ENCODE results near the gene C19orf33. TPM values are rescaled to one million over a fixed set of nuclear protein-coding genes. Genes with fewer than 3 reads are reported as not detected.

C19orf33 gene
- polyA plus RNA-seq, 1 donor (not counting 4 experiments of a cell fraction or from before 2014, with no cell fraction given), result 366 TPM

- Histone ChIP-seq H3K79me2 (ENCODE audit: control insufficient read depth, insufficient read depth, low read length) (peaks cover 91% of the 10 kb centered on the region), H3K4me1 (ENCODE audit: control insufficient read depth, extremely low read depth, insufficient read depth, low read length) (peaks cover 29% of the 10 kb centered on the region)
These were observed 22.1 kb upstream of the C19orf33 start for GRCh38 chr19:38281811-38282566.

GRCh38 chr19:38283271-38283670 is 20.8 kb upstream of the C19orf33 start:
- no peak for FAIRE-seq

More at GRCh38 chr19:38281811-38282566, 22.1 kb upstream of the C19orf33 start:
- dilution Hi-C loops (cut with MboI; ENCODE audit: extremely low pct_ligation_motif_present, low sequenced_read_pairs), result no loop called here
- Histone ChIP-seq H3K9ac (ENCODE audit: control insufficient read depth, extremely low read depth, insufficient read depth, low read length) (no peak overlapping the region), H3K27ac (ENCODE audit: control insufficient read depth, insufficient read depth, low read length) (peak overlapping the region; percentile 18), H2AFZ (ENCODE audit: control insufficient read depth, low read length) (no peak overlapping the region), H3K9me3 (ENCODE audit: control insufficient read depth, low read depth, low read length) (no peaks in the 10 kb centered on the region), H3K9me1 (ENCODE audit: control insufficient read depth, extremely low read depth, insufficient read depth, low read length) (peaks cover 8% of the 10 kb centered on the region), H3K36me3 (ENCODE audit: control insufficient read depth in 2 of 2, extremely low read depth in 1 of 2, insufficient read depth in 2 of 2, low read length in 2 of 2) (peaks cover 28 to 60% of the 10 kb centered on the region in 2 experiments), H4K20me1 (ENCODE audit: control insufficient read depth, extremely low read depth, insufficient read depth, low read length) (peaks cover 47% of the 10 kb centered on the region), H3K4me3 (ENCODE audit: control insufficient read depth in 2 of 3, extremely low read depth in 1 of 3, insufficient read depth in 2 of 3, low read depth in 1 of 3, low read length in 3 of 3) (no peak overlapping the region), H3K27me3 (ENCODE audit: control insufficient read depth, extremely low read depth, insufficient read depth, low read length) (no peaks in the 10 kb centered on the region), H3K4me2 (ENCODE audit: control insufficient read depth, extremely low read depth, insufficient read depth, low read depth, low read length) (no peak overlapping the region)
- FAIRE-seq (no peak), DNase-seq (ENCODE audit: low read depth, low spot score) (no peak)
- TF ChIP-seq, protein P1, sequence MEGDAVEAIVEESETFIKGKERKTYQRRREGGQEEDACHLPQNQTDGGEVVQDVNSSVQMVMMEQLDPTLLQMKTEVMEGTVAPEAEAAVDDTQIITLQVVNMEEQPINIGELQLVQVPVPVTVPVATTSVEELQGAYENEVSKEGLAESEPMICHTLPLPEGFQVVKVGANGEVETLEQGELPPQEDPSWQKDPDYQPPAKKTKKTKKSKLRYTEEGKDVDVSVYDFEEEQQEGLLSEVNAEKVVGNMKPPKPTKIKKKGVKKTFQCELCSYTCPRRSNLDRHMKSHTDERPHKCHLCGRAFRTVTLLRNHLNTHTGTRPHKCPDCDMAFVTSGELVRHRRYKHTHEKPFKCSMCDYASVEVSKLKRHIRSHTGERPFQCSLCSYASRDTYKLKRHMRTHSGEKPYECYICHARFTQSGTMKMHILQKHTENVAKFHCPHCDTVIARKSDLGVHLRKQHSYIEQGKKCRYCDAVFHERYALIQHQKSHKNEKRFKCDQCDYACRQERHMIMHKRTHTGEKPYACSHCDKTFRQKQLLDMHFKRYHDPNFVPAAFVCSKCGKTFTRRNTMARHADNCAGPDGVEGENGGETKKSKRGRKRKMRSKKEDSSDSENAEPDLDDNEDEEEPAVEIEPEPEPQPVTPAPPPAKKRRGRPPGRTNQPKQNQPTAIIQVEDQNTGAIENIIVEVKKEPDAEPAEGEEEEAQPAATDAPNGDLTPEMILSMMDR (optimal IDR thresholded peaks at IDR 0.05 in 1 of 3, IDR thresholded peaks at IDR 0.05 in 1 of 3, conservative IDR thresholded peaks at IDR 0.05 in 1 of 3; ENCODE audit: extremely low read depth in 1 of 3, insufficient read depth in 2 of 3, low read length in 3 of 3), result no peak
- no peak for TF ChIP-seq EZH2 (IDR thresholded peaks at IDR 0.05; ENCODE audit: low read length)

More at GRCh38 chr19:38283271-38283670, 20.8 kb upstream of the C19orf33 start:
- Histone ChIP-seq H3K4me2 (ENCODE audit: control insufficient read depth, extremely low read depth, insufficient read depth, low read depth, low read length) (no peak overlapping the region), H3K9ac (ENCODE audit: control insufficient read depth, extremely low read depth, insufficient read depth, low read length) (no peak overlapping the region), H3K36me3 (ENCODE audit: control insufficient read depth in 2 of 2, extremely low read depth in 1 of 2, insufficient read depth in 2 of 2, low read length in 2 of 2) (peaks cover 33 to 64% of the 10 kb centered on the region in 2 experiments), H3K79me2 (ENCODE audit: control insufficient read depth, insufficient read depth, low read length) (peaks cover 85% of the 10 kb centered on the region), H3K4me3 (ENCODE audit: control insufficient read depth in 2 of 3, extremely low read depth in 1 of 3, insufficient read depth in 2 of 3, low read depth in 1 of 3, low read length in 3 of 3) (no peak overlapping the region), H2AFZ (ENCODE audit: control insufficient read depth, low read length) (no peak overlapping the region), H3K9me3 (ENCODE audit: control insufficient read depth, low read depth, low read length) (no peaks in the 10 kb centered on the region), H3K27me3 (ENCODE audit: control insufficient read depth, extremely low read depth, insufficient read depth, low read length) (no peaks in the 10 kb centered on the region), H4K20me1 (ENCODE audit: control insufficient read depth, extremely low read depth, insufficient read depth, low read length) (peaks cover 35% of the 10 kb centered on the region), H3K4me1 (ENCODE audit: control insufficient read depth, extremely low read depth, insufficient read depth, low read length) (peaks cover 18% of the 10 kb centered on the region), H3K27ac (ENCODE audit: control insufficient read depth, insufficient read depth, low read length) (no peak overlapping the region), H3K9me1 (ENCODE audit: control insufficient read depth, extremely low read depth, insufficient read depth, low read length) (peaks cover 8% of the 10 kb centered on the region)
- no peak for DNase-seq (ENCODE audit: low read depth, low spot score)
- no peak for TF ChIP-seq EZH2 (IDR thresholded peaks at IDR 0.05; ENCODE audit: low read length)
- TF ChIP-seq, protein P1 (optimal IDR thresholded peaks at IDR 0.05 in 1 of 3, IDR thresholded peaks at IDR 0.05 in 1 of 3, conservative IDR thresholded peaks at IDR 0.05 in 1 of 3; ENCODE audit: extremely low read depth in 1 of 3, insufficient read depth in 2 of 3, low read length in 3 of 3), result no peak
- dilution Hi-C loops (cut with MboI; ENCODE audit: extremely low pct_ligation_motif_present, low sequenced_read_pairs), result no loop called here

Measured in keratinocyte (primary cell).